SK-N-SH (cell line): ENCODE data around the gene CCSER1. TPM values are rescaled to one million over a fixed set of nuclear protein-coding genes. Genes with fewer than 3 reads are reported as not detected.
A peak's percentile ranks its signal among the peaks of the same experiment; 100 is the strongest.

Source experiments
- CTCF ChIA-PET: fragments of 300-600, 350-600 bp; formaldehyde crosslinking; extraction: SDS; loops from one replicate; lab custom pipeline; 2021; lab: Yijun Ruan, JAX
- POLR2A ChIA-PET: fragments of 350-600 bp; sonication (Branson Sonifier 250); formaldehyde crosslinking; extraction: SDS; loops from one replicate; lab custom pipeline; 2020; ENCODE audit warnings: antibody characterized with exemption, inconsistent platforms; lab: Yijun Ruan, JAX
- DNase-seq: peaks from one replicate; pipeline ENCODE4 v3.0.0; 2012
- H2AFZ ChIP-seq: fragments of 200-600 bp; sonication (generic); 2 replicates; pipeline ENCODE4 v1.8.1; 2016; ENCODE audit warnings: antibody characterized with exemption, mild to moderate bottlenecking, low read depth
- H3F3A ChIP-seq: fragments of 200-600 bp; sonication (generic); replicated peaks from 2 replicates; pipeline ENCODE3; 2016; ENCODE audit warnings: antibody characterized with exemption, mild to moderate bottlenecking; ENCODE audit not compliant: insufficient read depth
- H3K27ac ChIP-seq, 2 experiments: fragments of 200-500 bp in 1 of 2; fragments of 200-600 bp in 1 of 2; sonication (Bioruptor generic) in 1 of 2; sonication (generic), shearing (Covaris generic) in 1 of 2; 2 replicates each; pipeline versions ENCODE4 v1.5.1 to v1.6.1; 2014 to 2016; ENCODE audit warnings: low read depth in 2 of 2, inconsistent platforms in 1 of 2, low read length in 1 of 2, mild to moderate bottlenecking in 1 of 2, mixed read lengths in 1 of 2
- H3K27me3 ChIP-seq: fragments of 200-600 bp; sonication (generic), shearing (Covaris generic); 2 replicates; pipeline ENCODE4 v1.6.1; 2016; ENCODE audit warnings: mixed run types; ENCODE audit not compliant: insufficient read depth
- H3K36me3 ChIP-seq, 2 experiments: fragments of 200-500 bp in 1 of 2; fragments of 200-600 bp in 1 of 2; sonication (Bioruptor generic) in 1 of 2; sonication (generic) in 1 of 2; replicated peaks in 1 of 2; 2 replicates each; pipeline versions ENCODE3 to v1.5.1; 2014 to 2016; ENCODE audit warnings: low read length in 1 of 2, mild to moderate bottlenecking in 1 of 2; ENCODE audit not compliant: insufficient read depth in 2 of 2, control insufficient read depth in 1 of 2
- H3K4me1 ChIP-seq, 2 experiments: fragments of 200-500 bp in 1 of 2; fragments of 200-600 bp in 1 of 2; sonication (Bioruptor generic) in 1 of 2; sonication (generic), shearing (Covaris generic) in 1 of 2; 2 replicates each; pipeline versions ENCODE4 v1.5.1 to v1.6.1; 2014 to 2016; ENCODE audit warnings: low read depth in 1 of 2, low read length in 1 of 2, mixed run types in 1 of 2; ENCODE audit not compliant: insufficient read depth in 2 of 2, control insufficient read depth in 1 of 2
- H3K4me2 ChIP-seq: fragments of 200-600 bp; sonication (generic), shearing (Covaris generic); 2 replicates; pipeline ENCODE4 v1.6.1; 2017; ENCODE audit warnings: mixed run types
- H3K4me3 ChIP-seq, 2 experiments: fragments of 200-500 bp in 1 of 2; fragments of 200-600 bp in 1 of 2; sonication (Bioruptor generic) in 1 of 2; sonication (generic), shearing (Covaris generic) in 1 of 2; 2 replicates each; pipeline versions ENCODE4 v1.5.1 to v1.8.1; 2014 to 2016; ENCODE audit warnings: low read depth in 2 of 2, inconsistent platforms in 1 of 2, low read length in 1 of 2, mild to moderate bottlenecking in 1 of 2, mixed read lengths in 1 of 2, moderate library complexity in 1 of 2
- H3K79me2 ChIP-seq: fragments of 200-600 bp; sonication (generic); 2 replicates; pipeline ENCODE4 v1.8.1; 2017; ENCODE audit warnings: mild to moderate bottlenecking; ENCODE audit not compliant: insufficient read depth
- H3K9ac ChIP-seq: fragments of 200-600 bp; sonication (generic); 2 replicates; pipeline ENCODE4 v1.6.1; 2017; ENCODE audit warnings: mixed run types
- H3K9me2 ChIP-seq: fragments of 200-600 bp; sonication (generic); 2 replicates; pipeline ENCODE4 v1.6.1; 2017; ENCODE audit warnings: mixed run types
- H3K9me3 ChIP-seq: fragments of 200-600 bp; sonication (generic); 2 replicates; pipeline ENCODE4 v1.6.1; 2017; ENCODE audit warnings: mixed run types, mild to moderate bottlenecking, moderate library complexity
- H4K20me1 ChIP-seq: fragments of 200-600 bp; sonication (generic); 2 replicates; pipeline ENCODE4 v1.6.1; 2017; ENCODE audit warnings: mild to moderate bottlenecking, mixed run types; ENCODE audit not compliant: insufficient read depth
- ELF1 ChIP-seq: IDR thresholded peaks from 2 replicates; pipeline ENCODE4 v1.4.0; 2012
- GABPA ChIP-seq: IDR thresholded peaks from 2 replicates; pipeline ENCODE4 v1.4.0; 2012; ENCODE audit warnings: low read depth, mild to moderate bottlenecking
- JUND ChIP-seq: IDR thresholded peaks from 2 replicates; pipeline ENCODE4 v1.4.0; 2012
- MAX ChIP-seq: IDR thresholded peaks from 2 replicates; pipeline ENCODE4 v1.4.0; 2012; ENCODE audit warnings: low read depth
- POLR2AphosphoS5 ChIP-seq: IDR thresholded peaks from 2 replicates; pipeline ENCODE4 v1.6.1; 2012; ENCODE audit warnings: low read depth, low read length
- RCOR1 ChIP-seq: fragments of 150-350 bp; IDR thresholded peaks from 2 replicates; pipeline ENCODE4 v1.6.1; 2017; ENCODE audit warnings: antibody characterized with exemption, low read length
- RFX5 ChIP-seq: IDR thresholded peaks from 2 replicates; pipeline ENCODE4 v1.6.1; 2012; ENCODE audit warnings: mild to moderate bottlenecking, improper control_type of control experiment, low read length
- SIN3A ChIP-seq: IDR thresholded peaks from 2 replicates; pipeline ENCODE4 v1.6.1; 2012; ENCODE audit warnings: low read depth, mild to moderate bottlenecking, low read length, moderate library complexity, borderline replicate concordance
- TAF1 ChIP-seq: IDR thresholded peaks from 2 replicates; pipeline ENCODE4 v1.6.1; 2012; ENCODE audit warnings: low read depth, mild to moderate bottlenecking, low read length, moderate library complexity, borderline replicate concordance
- USF2 ChIP-seq: fragments of 150-350 bp; IDR thresholded peaks from 2 replicates; pipeline ENCODE4 v1.6.1; 2017; ENCODE audit warnings: antibody characterized with exemption, low read length, low read depth, borderline replicate concordance
- YY1 ChIP-seq: IDR thresholded peaks from 2 replicates; pipeline ENCODE4 v1.4.0; 2012; ENCODE audit warnings: low read depth, mild to moderate bottlenecking
- WGBS: methylation state at CpG from one replicate; pipeline ENCODE4 v1.1.6; 2017; ENCODE audit warnings: low lambda C conversion rate; 5-methylcytosine and 5-hydroxymethylcytosine counted together
- polyA plus RNA-seq, 3 experiments: library from polyadenylated mRNA; depleted of rRNA; stranded (reverse); fragments of >200 nt; gene quantifications; 2 replicates each; pipeline ENCODE4 v1.2.3, GENCODE V29; 2012
- TF ChIP-seq, protein P1 (sequence below): fragments of 200-600 bp; sonication (generic); IDR thresholded peaks from 2 replicates; pipeline ENCODE4 v1.6.1; 2017; ENCODE audit warnings: antibody characterized with exemption, mild to moderate bottlenecking, moderate library complexity

The CCSER1 gene
- polyA plus RNA-seq, 1 of the 3 experiments (the other 2 are of a cell fraction), result 0.05 TPM

DNA sequence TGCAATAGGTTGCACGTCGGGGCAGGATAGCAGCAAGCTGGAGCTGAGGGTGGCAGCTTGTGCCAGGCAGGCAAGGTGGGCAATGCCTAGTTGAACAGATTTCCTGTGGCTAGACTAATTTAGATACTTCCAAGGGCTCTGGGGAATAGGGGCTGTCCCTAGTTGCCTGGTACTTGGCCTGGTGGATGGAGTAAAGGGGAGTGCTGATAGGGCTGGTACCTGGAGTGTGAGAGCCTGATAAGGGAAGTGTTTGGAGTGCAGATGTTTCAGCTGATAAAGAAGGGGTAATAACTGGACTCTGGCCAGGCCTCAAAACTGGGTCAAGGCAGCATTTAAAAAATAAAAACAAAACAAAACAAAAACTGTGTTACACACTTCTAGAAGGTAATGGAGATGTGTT lies 665.5 kb downstream of the CCSER1 start:
- Histone ChIP-seq H3K9me3 (no peaks in the 10 kb centered on the region), H3K4me3 (no peak overlapping the region), H3K4me2 (no peak overlapping the region), H3K27ac (no peak overlapping the region), H3F3A (no peaks in the 10 kb centered on the region), H3K27me3 (no peaks in the 10 kb centered on the region), H2AFZ (no peak overlapping the region), H3K79me2 (no peaks in the 10 kb centered on the region), H3K9me2 (no peaks in the 10 kb centered on the region), H3K4me1 (no peaks in the 10 kb centered on the region), H3K36me3 (no peaks in the 10 kb centered on the region), H4K20me1 (no peaks in the 10 kb centered on the region), H3K9ac (no peak overlapping the region)
- no peak for TF ChIP-seq JUND
- 64% methylated on average over 2 of the region's 2 CpGs for WGBS
- POLR2A ChIA-PET, result no interaction called here
- CTCF ChIA-PET, result no interaction called here
- DNase-seq, result no peak

DNA sequence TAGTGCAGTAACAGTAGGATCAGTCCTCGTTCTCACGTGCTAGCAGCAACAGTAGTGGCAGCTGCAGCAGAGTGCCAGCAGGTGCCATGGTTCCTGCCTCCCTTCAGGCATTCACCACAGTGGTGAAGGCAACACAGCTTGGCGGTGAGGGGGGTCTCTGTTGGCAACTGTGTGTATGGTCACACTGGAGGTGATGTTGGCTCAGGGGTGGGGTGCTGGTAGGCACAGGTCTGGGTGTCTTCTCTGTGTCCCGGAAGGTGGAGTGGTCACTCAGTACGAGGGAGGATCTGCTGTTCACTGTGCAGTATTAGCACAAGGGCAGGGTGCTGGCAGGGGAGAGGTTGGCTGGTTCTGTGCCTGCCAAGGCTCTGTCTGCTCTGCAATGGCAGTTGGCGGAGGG lies 671.8 kb downstream of the CCSER1 start:
- Histone ChIP-seq H3K4me1 (no peaks in the 10 kb centered on the region), H3K4me2 (no peak overlapping the region), H3K9ac (no peak overlapping the region), H4K20me1 (no peaks in the 10 kb centered on the region), H3K27me3 (no peaks in the 10 kb centered on the region), H3K9me2 (no peaks in the 10 kb centered on the region), H2AFZ (no peak overlapping the region), H3K79me2 (no peaks in the 10 kb centered on the region), H3F3A (no peaks in the 10 kb centered on the region), H3K4me3 (no peak overlapping the region), H3K9me3 (no peaks in the 10 kb centered on the region)
- ChIA-PET POLR2A (no interaction called here), CTCF (no interaction called here)
- 45% methylated on average over 4 of the region's 6 CpGs for WGBS
- DNase-seq, result no peak
- TF ChIP-seq RCOR1 (no peak), ELF1 (no peak), SIN3A (no peak), MAX (no peak), RFX5 (no peak), YY1 (no peak), TAF1 (no peak), USF2 (no peak)
- TF ChIP-seq, all 33 proteins: peak for 0
- Histone ChIP-seq H3K36me3 (no peaks in the 10 kb centered on the region), H3K27ac (no peak overlapping the region)

- CTCF ChIA-PET, result no interaction called here
- 64% methylated on average over 4 of the region's 4 CpGs for WGBS
- TF ChIP-seq POLR2AphosphoS5 (no peak), GABPA (no peak)
- TF ChIP-seq, protein P1, sequence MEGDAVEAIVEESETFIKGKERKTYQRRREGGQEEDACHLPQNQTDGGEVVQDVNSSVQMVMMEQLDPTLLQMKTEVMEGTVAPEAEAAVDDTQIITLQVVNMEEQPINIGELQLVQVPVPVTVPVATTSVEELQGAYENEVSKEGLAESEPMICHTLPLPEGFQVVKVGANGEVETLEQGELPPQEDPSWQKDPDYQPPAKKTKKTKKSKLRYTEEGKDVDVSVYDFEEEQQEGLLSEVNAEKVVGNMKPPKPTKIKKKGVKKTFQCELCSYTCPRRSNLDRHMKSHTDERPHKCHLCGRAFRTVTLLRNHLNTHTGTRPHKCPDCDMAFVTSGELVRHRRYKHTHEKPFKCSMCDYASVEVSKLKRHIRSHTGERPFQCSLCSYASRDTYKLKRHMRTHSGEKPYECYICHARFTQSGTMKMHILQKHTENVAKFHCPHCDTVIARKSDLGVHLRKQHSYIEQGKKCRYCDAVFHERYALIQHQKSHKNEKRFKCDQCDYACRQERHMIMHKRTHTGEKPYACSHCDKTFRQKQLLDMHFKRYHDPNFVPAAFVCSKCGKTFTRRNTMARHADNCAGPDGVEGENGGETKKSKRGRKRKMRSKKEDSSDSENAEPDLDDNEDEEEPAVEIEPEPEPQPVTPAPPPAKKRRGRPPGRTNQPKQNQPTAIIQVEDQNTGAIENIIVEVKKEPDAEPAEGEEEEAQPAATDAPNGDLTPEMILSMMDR, result peak; percentile 21; the same call in 1 of the 2 replicates
Measured at GRCh38 chr4:90799895-90800294, 672.7 kb downstream of the CCSER1 start.

More at GRCh38 chr4:90799895-90800294, 672.7 kb downstream of the CCSER1 start:
- Histone ChIP-seq H3K9me2 (no peaks in the 10 kb centered on the region), H4K20me1 (no peaks in the 10 kb centered on the region), H3K9me3 (no peaks in the 10 kb centered on the region), H3K79me2 (no peaks in the 10 kb centered on the region), H3K4me3 (no peak overlapping the region), H3K36me3 (no peaks in the 10 kb centered on the region), H3F3A (no peaks in the 10 kb centered on the region), H3K27ac (no peak overlapping the region), H3K4me2 (no peak overlapping the region), H3K9ac (no peak overlapping the region), H3K4me1 (no peaks in the 10 kb centered on the region), H2AFZ (no peak overlapping the region), H3K27me3 (no peaks in the 10 kb centered on the region)
- POLR2A ChIA-PET, result no interaction called here
- no peak for DNase-seq
